PFSK-1 (cell line): Measurements from ENCODE around the gene PRDM16.

ENCODE experiments used
- FOXP2 ChIP-seq: optimal IDR thresholded peaks from 2 replicates; pipeline ENCODE3; 2011; ENCODE audit warnings: borderline replicate concordance, control low read depth, inconsistent platforms; ENCODE audit not compliant: insufficient read depth; ENCODE audit errors: extremely low read length, extremely low read depth
- POLR2AphosphoS5 ChIP-seq: IDR thresholded peaks from 2 replicates; pipeline ENCODE4 v1.6.1; 2012; ENCODE audit warnings: low read depth, mild to moderate bottlenecking, control low read depth, low read length, moderate library complexity
- SIN3A ChIP-seq: IDR thresholded peaks from 2 replicates; pipeline ENCODE4 v1.6.1; 2012; ENCODE audit warnings: mild to moderate bottlenecking, low read length, moderate library complexity, borderline replicate concordance; ENCODE audit not compliant: insufficient read depth
- TAF1 ChIP-seq: IDR thresholded peaks from 2 replicates; pipeline ENCODE4 v1.6.1; 2012; ENCODE audit warnings: low read length, control low read depth, borderline replicate concordance; ENCODE audit not compliant: insufficient read depth
- TF ChIP-seq, protein P1 (sequence below), 2 experiments: IDR thresholded peaks; 2 replicates each; pipeline versions ENCODE4 v1.6.1 to v1.8.0; 2011 to 2012; ENCODE audit warnings: low read depth in 2 of 2, low read length in 2 of 2, control low read depth in 1 of 2, inconsistent platforms in 1 of 2, mild to moderate bottlenecking in 1 of 2, moderate library complexity in 1 of 2; ENCODE audit not compliant: insufficient read depth in 1 of 2

Gene PRDM16

DNA sequence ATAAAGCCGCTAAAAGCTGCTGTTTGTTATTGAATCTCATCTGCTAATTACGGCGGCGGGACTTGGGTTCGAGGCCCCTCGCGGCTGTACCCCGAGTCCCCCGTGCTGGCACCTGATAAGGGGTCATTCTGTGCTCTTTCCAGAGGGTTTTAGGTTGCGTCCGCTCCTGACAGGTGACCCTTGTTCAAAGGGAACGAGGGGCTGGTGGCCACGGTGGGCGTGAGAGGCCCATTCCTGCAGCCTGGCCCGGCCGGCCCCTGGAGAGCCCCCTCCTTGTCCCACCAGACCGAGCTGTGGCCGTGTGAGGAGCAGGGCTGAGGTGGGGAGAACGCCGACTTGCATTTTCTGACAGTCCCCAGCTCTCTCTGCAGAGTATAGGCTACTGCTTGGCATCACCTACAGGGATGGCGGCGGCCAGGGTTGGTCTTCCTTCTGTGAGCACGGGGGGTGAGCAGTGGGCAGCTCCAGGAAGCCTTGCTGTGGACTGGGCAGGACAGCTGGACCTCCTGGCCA is 12.2 kb downstream of the PRDM16 start:
- no peak for TF ChIP-seq POLR2AphosphoS5
- TF ChIP-seq FOXP2, result no peak
- TF ChIP-seq, protein P1, sequence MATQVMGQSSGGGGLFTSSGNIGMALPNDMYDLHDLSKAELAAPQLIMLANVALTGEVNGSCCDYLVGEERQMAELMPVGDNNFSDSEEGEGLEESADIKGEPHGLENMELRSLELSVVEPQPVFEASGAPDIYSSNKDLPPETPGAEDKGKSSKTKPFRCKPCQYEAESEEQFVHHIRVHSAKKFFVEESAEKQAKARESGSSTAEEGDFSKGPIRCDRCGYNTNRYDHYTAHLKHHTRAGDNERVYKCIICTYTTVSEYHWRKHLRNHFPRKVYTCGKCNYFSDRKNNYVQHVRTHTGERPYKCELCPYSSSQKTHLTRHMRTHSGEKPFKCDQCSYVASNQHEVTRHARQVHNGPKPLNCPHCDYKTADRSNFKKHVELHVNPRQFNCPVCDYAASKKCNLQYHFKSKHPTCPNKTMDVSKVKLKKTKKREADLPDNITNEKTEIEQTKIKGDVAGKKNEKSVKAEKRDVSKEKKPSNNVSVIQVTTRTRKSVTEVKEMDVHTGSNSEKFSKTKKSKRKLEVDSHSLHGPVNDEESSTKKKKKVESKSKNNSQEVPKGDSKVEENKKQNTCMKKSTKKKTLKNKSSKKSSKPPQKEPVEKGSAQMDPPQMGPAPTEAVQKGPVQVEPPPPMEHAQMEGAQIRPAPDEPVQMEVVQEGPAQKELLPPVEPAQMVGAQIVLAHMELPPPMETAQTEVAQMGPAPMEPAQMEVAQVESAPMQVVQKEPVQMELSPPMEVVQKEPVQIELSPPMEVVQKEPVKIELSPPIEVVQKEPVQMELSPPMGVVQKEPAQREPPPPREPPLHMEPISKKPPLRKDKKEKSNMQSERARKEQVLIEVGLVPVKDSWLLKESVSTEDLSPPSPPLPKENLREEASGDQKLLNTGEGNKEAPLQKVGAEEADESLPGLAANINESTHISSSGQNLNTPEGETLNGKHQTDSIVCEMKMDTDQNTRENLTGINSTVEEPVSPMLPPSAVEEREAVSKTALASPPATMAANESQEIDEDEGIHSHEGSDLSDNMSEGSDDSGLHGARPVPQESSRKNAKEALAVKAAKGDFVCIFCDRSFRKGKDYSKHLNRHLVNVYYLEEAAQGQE (IDR thresholded peaks at IDR 0.05; ENCODE audit: insufficient read depth in 1 of 2, low read depth in 2 of 2, low read length in 2 of 2), result no peak
- TF ChIP-seq SIN3A, result no peak
- no peak for TF ChIP-seq TAF1

DNA sequence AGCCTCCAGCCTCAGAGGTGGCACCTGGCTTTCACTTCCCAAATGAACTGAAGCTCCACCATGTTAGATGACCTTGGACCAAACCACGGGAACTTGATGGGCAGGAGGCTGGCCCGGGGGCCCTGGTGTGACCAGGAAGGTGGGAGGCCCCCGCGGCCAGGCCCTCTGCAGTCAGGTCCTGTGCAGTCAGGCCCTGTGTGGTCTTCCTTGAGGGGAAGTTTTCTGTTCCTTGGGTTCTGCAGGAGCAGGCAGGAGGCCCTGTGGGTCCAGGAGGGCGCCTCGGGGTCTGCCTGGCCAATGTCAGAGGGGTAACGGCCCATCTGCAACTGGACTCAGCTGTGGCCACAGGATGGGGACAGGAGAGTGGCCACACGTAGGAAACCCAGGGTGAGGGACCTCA is 13.0 kb downstream of the PRDM16 start:
- no peak for TF ChIP-seq TAF1
- TF ChIP-seq POLR2AphosphoS5, result no peak
- no peak for TF ChIP-seq FOXP2
- TF ChIP-seq, protein P1 (IDR thresholded peaks at IDR 0.05; ENCODE audit: insufficient read depth in 1 of 2, low read depth in 2 of 2, low read length in 2 of 2), result no peak
- TF ChIP-seq SIN3A, result no peak

DNA sequence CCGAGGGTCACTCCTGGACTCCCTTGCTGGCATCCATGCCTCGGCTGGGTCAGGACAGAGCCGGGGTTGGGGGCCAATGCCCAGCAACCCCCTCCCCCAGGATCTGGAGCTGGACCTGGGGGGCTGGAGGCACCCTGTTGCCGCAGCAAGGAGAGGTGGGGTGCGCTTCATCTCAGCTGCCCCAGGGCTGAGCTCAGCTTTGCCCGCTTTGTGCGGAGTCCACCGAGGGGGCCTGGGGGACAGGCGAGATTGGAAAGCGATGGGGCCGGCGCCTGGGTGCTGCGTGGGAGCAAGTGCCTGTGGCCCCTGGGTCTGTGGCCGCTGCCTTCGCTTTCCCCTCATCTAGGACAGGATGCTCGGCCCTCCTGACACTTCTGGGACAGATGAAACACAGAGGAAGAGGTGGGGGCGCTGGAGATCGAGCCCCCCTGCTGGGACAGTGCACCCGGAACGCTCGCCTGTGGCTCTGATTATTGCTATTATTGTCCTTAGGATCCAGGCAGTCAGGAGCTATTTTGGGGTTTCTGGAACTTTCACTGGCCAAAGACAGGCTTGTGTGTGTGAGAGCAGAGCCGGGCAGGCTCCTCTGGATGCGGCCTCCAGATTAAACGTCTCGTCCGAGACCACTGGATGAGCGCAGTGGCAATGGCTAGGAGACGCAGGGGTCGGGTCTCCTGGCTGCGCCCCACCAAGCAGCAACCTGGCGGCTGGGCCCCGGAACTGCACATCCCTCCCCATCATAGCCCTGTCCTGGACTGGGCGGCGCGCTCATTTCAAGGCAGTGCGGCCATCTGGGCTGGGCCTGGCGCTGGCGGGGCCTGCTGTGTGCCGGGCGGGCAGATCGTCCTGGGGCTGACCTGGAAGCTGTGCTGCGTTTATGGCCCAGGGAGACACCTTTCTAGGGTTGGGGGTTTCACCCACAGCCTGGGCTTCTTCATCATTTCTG is 13.8 kb downstream of the PRDM16 start:
- TF ChIP-seq SIN3A, result no peak
- TF ChIP-seq FOXP2, result no peak
- no peak for TF ChIP-seq POLR2AphosphoS5
- TF ChIP-seq TAF1, result no peak
- TF ChIP-seq, protein P1 (IDR thresholded peaks at IDR 0.05; ENCODE audit: insufficient read depth in 1 of 2, low read depth in 2 of 2, low read length in 2 of 2), result no peak

DNA sequence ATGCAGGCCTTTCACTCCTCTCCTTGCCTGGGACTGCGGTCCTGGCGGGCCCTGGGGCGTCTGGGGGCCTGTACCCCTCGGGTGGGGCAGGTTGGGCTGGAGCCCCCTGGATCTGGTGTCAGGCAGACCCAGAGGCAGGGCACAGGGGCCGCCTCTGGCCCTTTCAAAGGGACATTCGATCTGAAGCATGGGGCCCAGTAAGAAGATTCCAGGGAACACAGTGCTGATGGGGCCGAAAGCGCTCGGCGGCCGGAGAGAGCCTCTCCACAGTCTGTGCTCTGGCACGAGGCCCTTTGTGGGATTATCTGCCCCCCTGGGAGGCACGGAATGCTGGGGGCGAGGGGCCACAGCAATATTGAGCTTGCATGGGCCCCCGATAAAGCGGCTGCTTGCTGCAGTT is 15.2 kb downstream of the PRDM16 start:
- TF ChIP-seq FOXP2 (no peak), POLR2AphosphoS5 (no peak), SIN3A (no peak), TAF1 (no peak)
- TF ChIP-seq, protein P1 (IDR thresholded peaks at IDR 0.05; ENCODE audit: insufficient read depth in 1 of 2, low read depth in 2 of 2, low read length in 2 of 2), result no peak
